HUES64 (cell line): Measurements from ENCODE around the gene LHFPL3.

Experiments used
- H3K27ac ChIP-seq: 2 replicates; pipeline ENCODE4 v1.7.0; 2013; ENCODE audit warnings: low read depth, low read length, inconsistent platforms
- H3K27me3 ChIP-seq: 2 replicates; pipeline ENCODE4 v1.6.1; 2013; ENCODE audit warnings: mild to moderate bottlenecking, low read length; ENCODE audit not compliant: insufficient read depth
- H3K36me3 ChIP-seq: 2 replicates; pipeline ENCODE4 v1.6.1; 2013; ENCODE audit warnings: mild to moderate bottlenecking, low read length; ENCODE audit not compliant: insufficient read depth
- H3K4me1 ChIP-seq: 2 replicates; pipeline ENCODE4 v1.6.1; 2013; ENCODE audit warnings: mild to moderate bottlenecking, low read length, moderate library complexity; ENCODE audit not compliant: insufficient read depth
- H3K4me3 ChIP-seq: 2 replicates; pipeline ENCODE4 v1.5.1; 2013; ENCODE audit warnings: mild to moderate bottlenecking, low read length, moderate library complexity
- H3K9ac ChIP-seq: 2 replicates; pipeline ENCODE4 v1.6.1; 2013; ENCODE audit warnings: mild to moderate bottlenecking, low read depth, low read length
- H3K9me3 ChIP-seq: 2 replicates; pipeline ENCODE4 v1.6.1; 2013; ENCODE audit warnings: low read depth, low read length; ENCODE audit not compliant: insufficient read depth
- WGBS: fragments of 150-250, 120-280 bp; methylation state at CpG from one replicate; pipeline ENCODE4 v1.1.7; 2013; ENCODE audit warnings: missing lambda C conversion rate; 5-methylcytosine and 5-hydroxymethylcytosine counted together

The LHFPL3 gene

DNA sequence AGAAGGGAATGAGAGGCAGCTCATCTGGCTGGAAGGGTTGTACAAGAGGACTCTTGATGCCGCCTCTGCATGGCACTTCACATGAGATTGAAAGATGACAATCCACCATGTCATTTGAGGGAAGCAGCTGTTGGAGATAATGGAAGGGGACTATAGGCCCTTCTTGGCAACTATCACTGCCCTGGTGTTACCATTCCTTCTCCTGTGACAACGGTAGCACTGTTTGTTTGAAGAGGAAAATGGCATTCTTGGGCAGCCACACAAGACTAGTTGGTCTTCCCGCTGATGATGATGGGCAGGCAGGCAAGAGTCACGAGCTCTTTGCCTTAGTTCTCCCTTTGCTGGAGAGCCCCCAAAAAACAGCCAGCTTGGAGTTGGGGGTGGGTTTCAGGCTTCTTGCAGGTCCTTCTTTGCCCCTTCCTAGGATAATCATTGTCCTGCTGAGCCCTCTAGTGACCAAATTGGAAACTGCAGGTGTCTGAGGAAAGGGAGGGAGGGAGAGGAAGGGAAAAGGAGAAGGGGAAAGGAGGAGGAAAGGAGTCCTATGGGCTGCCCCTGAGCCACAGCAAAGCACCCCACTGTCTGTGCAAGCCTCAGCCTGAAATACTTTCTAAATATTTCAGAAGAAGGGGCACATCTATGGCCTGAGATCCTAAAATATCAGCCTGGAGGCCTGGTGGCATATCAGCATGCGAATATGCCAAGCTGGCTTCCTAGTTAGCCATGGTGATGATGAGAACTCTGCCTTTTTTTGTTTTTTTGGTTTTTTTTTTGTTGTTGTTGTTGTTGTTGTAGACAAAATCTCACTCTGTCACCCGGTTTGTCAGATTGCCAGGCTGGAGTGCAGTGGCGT, 520.0 kb downstream of the LHFPL3 start:
- Histone ChIP-seq H3K27ac (no peak overlapping the region), H3K9me3 (no peaks in the 10 kb centered on the region), H3K36me3 (no peaks in the 10 kb centered on the region), H3K9ac (no peak overlapping the region), H3K4me1 (no peaks in the 10 kb centered on the region), H3K4me3 (no peak overlapping the region), H3K27me3 (no peaks in the 10 kb centered on the region)
- WGBS: 70% methylated on average over 7 of the region's 7 CpGs

DNA sequence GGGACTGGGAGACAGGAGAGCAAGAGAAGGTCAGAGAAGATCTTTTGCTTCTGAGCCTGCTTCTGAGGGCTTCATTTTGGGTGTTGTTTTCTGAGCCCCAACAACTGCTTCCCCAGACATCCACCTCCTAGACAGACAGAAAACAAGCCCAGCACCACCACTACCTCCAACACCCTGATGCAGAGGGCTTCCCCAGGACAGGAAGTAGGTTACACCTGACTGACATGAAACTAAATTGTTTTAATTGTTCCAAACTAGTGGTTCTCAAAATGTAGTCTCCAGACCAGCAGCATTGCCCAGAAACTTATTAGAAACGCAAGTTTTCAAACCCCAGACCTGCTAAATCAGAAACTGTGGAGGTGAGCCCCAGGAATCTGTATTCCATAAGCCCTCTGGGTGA, 522.0 kb downstream of the LHFPL3 start:
- H3K27me3 ChIP-seq: no peaks in the 10 kb centered on the region
- no peaks in the 10 kb centered on the region for H3K9me3 ChIP-seq
- no peak overlapping the region for H3K27ac ChIP-seq
- H3K36me3 ChIP-seq: no peaks in the 10 kb centered on the region
- no peak overlapping the region for H3K4me3 ChIP-seq
- WGBS: 89% methylated on average over 1 of the region's 1 CpG
- peaks cover 4% of the 10 kb centered on the region; the same call in 1 of the 2 replicates for H3K4me1 ChIP-seq
- H3K9ac ChIP-seq: no peak overlapping the region

DNA sequence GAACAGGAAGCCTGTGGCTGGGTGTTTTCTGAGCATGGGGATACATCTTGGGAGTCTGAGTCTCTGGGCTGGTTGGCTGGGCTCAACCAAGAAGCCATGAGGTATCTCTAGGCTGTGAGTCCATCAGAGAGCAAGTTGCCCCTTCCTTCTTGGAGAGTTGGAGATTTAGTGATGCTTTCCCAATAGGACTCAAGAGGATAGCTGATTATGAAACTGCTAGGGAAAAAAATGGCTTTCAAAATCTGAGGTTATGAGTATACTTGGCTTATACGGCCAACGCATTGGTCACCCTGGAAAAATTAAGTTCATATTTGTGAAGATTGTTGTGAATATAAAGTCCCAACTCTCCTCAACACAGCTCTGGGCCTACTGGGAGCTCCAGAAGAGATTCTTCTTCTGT, 522.9 kb downstream of the LHFPL3 start:
- Histone ChIP-seq H3K4me3 (no peak overlapping the region), H3K4me1 (peaks cover 4% of the 10 kb centered on the region; the same call in 1 of the 2 replicates), H3K9me3 (no peaks in the 10 kb centered on the region), H3K27ac (no peak overlapping the region), H3K9ac (no peak overlapping the region), H3K36me3 (no peaks in the 10 kb centered on the region), H3K27me3 (no peaks in the 10 kb centered on the region)
- WGBS: 100% methylated on average over 2 of the region's 2 CpGs

DNA sequence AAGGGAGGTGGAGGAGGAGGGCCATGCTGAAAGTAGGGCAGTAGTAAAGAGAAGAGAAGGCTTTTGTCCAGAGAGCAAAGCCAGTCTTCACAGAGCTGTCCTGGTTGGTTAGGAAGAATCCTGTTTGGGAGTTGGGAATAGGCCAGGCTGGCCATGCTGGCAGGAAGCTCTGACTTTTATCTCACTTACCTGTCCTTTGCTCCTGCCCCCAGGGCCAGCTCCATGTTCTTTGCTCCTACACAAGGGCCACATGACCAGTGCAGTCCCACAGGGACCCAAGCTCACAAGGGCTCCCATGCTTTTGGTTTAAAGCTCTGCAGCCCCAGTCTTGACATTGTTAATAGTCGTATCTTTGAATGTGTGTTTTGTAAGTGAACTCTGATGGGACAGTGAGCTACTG, 524.0 kb downstream of the LHFPL3 start:
- Histone ChIP-seq H3K4me3 (no peak overlapping the region), H3K9ac (no peak overlapping the region), H3K4me1 (peaks cover 4% of the 10 kb centered on the region; the same call in 1 of the 2 replicates), H3K27ac (no peak overlapping the region), H3K36me3 (no peaks in the 10 kb centered on the region), H3K27me3 (no peaks in the 10 kb centered on the region), H3K9me3 (no peaks in the 10 kb centered on the region)
- 91% methylated on average over 1 of the region's 1 CpG for WGBS

DNA sequence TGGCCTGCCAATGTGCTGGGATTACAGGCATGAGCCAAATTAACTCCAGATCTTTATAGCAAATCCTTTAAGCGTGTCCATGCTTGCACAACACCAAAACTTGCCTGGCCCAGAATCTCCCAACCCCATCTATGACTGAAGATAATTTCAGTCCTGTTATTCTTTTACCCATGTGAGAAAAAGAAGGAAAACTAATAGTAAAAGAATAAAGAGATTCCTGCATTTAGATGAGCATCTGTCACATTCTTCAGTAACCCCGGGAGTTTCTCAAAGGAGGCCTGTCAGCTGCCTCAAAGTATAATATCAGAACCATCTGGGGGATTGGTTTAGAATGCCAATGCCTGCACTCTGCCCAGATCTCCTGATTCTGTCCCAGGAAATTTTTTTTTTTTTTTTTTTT, 527.5 kb downstream of the LHFPL3 start:
- Histone ChIP-seq H3K9ac (no peak overlapping the region), H3K9me3 (no peaks in the 10 kb centered on the region), H3K27me3 (no peaks in the 10 kb centered on the region), H3K27ac (no peak overlapping the region), H3K36me3 (no peaks in the 10 kb centered on the region), H3K4me3 (no peak overlapping the region), H3K4me1 (peaks cover 4% of the 10 kb centered on the region; the same call in 1 of the 2 replicates)
- WGBS: 90% methylated on average over 2 of the region's 2 CpGs

DNA sequence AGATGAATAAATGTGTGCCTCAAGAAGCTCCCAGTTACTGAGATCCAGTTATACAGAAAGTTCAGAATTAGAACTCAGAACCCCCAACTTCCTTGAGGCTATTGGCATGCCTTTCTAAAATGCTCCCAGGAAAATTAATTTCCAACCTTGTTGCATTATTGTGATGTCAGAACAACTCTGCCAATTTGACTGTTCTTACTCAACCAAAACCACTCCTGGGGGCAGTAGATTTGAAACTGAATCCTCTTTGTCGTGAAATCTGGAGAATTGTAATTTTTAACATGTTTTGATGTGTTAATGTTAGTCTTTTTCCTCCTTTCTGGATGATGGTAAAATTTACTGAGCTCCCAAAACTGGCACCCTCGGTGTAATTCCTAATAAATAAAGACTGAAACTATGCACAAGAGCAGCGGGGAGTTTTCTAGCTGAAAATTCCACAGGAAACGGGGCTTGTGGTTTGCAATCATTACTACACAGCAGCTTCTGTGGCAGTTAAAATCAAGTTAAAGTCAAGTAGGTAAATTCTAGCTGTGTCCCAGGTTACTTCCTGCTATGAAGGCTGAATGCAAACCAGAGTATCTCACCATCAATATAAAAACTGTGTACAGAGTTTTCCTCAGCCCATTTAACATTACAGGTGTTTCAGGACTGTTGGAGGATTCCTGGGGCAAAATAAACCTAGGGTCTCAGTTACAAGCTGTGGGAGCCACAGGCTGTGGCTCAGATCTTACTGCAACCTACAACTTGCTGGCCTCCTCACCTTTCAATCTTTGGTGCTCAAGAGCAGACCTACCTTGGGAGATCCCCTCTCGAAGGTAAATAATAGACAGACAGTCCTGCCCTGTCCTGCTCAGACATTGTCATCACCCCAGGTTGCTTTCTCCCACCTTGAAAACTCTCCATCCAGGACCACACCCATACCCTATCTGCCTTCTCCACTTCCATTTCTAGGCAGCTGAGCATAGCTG, 529.3 kb downstream of the LHFPL3 start:
- H3K9ac ChIP-seq: no peak overlapping the region
- H3K4me3 ChIP-seq: no peak overlapping the region
- peaks cover 4% of the 10 kb centered on the region; the same call in 1 of the 2 replicates for H3K4me1 ChIP-seq
- H3K36me3 ChIP-seq: no peaks in the 10 kb centered on the region
- no peaks in the 10 kb centered on the region for H3K9me3 ChIP-seq
- 78% methylated on average over 5 of the region's 5 CpGs for WGBS
- no peak overlapping the region for H3K27ac ChIP-seq
- no peaks in the 10 kb centered on the region for H3K27me3 ChIP-seq

DNA sequence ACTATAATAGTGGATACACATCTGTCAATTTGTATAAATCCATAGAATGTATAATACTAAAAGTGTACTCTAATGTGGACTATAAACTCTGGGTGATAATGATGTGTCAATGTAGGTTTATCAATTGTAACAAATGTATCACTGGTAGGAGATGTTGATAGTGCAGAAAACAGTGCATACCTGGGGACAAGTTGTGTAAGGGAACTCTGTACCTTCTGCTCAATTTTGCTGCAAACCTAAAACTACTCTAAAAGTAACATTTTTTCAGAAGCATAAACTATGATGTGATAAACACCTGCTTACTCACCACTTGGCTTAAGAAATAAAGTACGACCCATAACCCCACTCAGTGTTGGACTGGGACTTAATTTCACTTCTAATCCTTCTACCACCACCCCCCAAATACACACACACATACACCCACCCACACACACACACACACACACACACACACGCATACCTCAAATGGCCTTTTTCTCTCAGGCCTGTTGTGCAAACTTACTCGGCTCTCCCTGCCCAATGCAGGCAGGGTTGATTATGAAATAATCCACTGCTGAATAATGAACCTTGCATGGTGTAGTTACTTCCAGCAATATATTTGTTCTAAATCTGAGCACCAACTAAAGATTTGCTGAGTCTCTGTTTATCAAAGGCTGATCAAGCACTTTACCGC, 531.5 kb downstream of the LHFPL3 start:
- H3K36me3 ChIP-seq: no peaks in the 10 kb centered on the region
- H3K9ac ChIP-seq: no peak overlapping the region
- no peaks in the 10 kb centered on the region for H3K4me1 ChIP-seq
- no peak overlapping the region for H3K27ac ChIP-seq
- H3K4me3 ChIP-seq: no peak overlapping the region
- WGBS: 86% methylated on average over 4 of the region's 4 CpGs
- no peaks in the 10 kb centered on the region for H3K27me3 ChIP-seq
- H3K9me3 ChIP-seq: peaks cover 13% of the 10 kb centered on the region

DNA sequence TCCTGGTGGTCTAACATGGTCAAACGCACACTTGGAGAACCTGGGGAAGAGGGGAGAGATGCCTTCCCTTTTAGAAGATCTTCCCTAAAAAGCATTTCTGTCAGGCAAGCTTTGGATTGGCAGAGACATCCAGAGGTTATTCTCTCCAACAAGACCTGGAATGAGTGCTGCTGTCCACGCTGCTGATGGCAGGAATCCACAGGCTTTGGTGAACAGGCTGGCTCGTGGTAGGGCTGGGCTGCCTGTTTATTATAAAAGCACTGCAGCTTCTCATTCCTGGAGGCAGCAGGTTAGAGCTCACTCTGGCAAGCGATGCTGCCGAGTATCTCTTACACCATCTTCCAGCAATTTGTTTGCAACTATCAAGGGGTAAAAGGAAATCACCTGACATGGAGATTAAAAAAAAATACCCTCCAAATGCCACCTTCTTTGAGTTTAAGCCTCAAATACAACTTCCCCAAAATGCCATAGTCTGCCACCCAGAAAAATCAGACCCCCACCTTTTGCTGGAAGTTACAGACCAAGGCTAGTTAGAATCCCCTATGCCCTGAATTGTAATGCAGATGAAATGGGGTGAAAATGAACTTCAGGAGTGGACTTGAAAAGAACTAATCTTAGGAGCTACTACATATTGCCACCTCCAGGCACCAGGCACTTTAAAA, 533.5 kb downstream of the LHFPL3 start:
- Histone ChIP-seq H3K27ac (no peak overlapping the region), H3K27me3 (no peaks in the 10 kb centered on the region), H3K9ac (no peak overlapping the region), H3K9me3 (peaks cover 13% of the 10 kb centered on the region), H3K4me3 (no peak overlapping the region), H3K36me3 (no peaks in the 10 kb centered on the region), H3K4me1 (no peaks in the 10 kb centered on the region)
- 64% methylated on average over 5 of the region's 5 CpGs for WGBS

DNA sequence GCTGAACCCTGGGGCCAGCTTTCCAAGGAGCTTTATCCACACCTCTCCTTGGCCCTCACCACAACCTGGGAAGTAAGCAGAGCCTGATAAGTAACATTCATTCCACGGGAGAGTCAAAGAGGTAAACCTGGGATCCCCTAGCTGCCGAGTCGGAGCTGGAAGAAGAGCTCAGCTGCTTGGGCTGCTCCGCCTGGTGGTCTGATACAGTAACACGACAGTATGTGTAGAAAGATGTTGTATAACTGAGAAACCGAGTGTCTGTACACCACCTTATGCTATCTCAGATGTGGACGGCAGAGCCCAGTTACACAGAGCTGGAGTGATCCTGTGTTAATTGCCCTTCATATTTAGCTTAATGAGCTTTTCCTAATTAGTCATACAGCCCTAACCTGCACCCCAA, 534.3 kb downstream of the LHFPL3 start:
- Histone ChIP-seq H3K4me3 (no peak overlapping the region), H3K27me3 (no peaks in the 10 kb centered on the region), H3K9ac (no peak overlapping the region), H3K4me1 (no peaks in the 10 kb centered on the region), H3K36me3 (no peaks in the 10 kb centered on the region), H3K27ac (no peak overlapping the region), H3K9me3 (peaks cover 13% of the 10 kb centered on the region)
- 58% methylated on average over 7 of the region's 7 CpGs for WGBS

DNA sequence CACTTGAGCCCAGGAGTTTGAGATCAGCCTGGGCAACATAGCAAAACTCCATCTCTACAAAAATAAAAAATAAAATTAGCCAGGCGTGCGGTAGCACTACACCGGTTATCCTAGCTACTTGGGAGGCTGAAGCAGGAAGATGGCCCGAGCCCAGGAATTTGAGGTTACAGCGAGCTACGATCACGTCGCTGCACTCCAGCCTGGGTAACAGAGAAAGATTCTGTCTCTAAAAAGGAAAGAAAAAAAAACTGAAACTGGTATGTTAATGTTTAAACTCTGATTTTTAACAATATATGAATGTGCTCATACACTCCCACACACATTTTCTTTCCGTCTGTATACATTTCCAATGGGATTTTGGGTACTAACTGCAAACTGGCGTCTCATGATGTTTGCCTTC, 545.0 kb downstream of the LHFPL3 start:
- H3K9ac ChIP-seq: no peak overlapping the region

More for the DNA sequence above, 545.0 kb downstream of the LHFPL3 start:
- H3K27ac ChIP-seq: no peak overlapping the region
- H3K4me1 ChIP-seq: no peaks in the 10 kb centered on the region
- H3K9me3 ChIP-seq: no peaks in the 10 kb centered on the region
- H3K36me3 ChIP-seq: no peaks in the 10 kb centered on the region
- no peak overlapping the region for H3K4me3 ChIP-seq
- 93% methylated on average over 10 of the region's 10 CpGs for WGBS
- H3K27me3 ChIP-seq: no peaks in the 10 kb centered on the region
